Fibroblast of skin of left quadriceps (primary cell): ENCODE measurements around the gene PRSS2.
"Not testable (repeated sequence)": the region's sequence is repeated elsewhere in the genome, so short reads cannot be mapped to it uniquely, and the experiment has no call there.

Source experiments
- DNase-seq, 2 experiments: peaks; one replicate each; pipeline ENCODE4 v3.0.0-alpha.2; 2013; ENCODE audit warnings: low read depth in 2 of 2

PRSS2 gene

GRCh38 chr7:142770661-142771352, at the start of gene PRSS2:
Gene PRSS2 (plus strand): TSS chr7:142770970. CDS start chr7:142770983, 13 bp downstream.
- no peak for DNase-seq

GRCh38 chr7:142720986-142721385, 49.8 kb upstream of the PRSS2 start:
- no peak for DNase-seq

- DNase-seq, result no peak
Observed at GRCh38 chr7:142722248-142722794, 48.4 kb upstream of the PRSS2 start.

GRCh38 chr7:142733271-142733670, 37.5 kb upstream of the PRSS2 start:
- DNase-seq, result no peak

- no peak for DNase-seq
Observed at GRCh38 chr7:142739923-142740492, 30.8 kb upstream of the PRSS2 start.

GRCh38 chr7:142740786-142741185, 30.0 kb upstream of the PRSS2 start:
- no peak for DNase-seq

- not testable (repeated sequence) for DNase-seq
Observed at GRCh38 chr7:142741932-142742331, 28.8 kb upstream of the PRSS2 start.

- DNase-seq, result no peak
Observed at GRCh38 chr7:142745091-142745635, 25.6 kb upstream of the PRSS2 start.

GRCh38 chr7:142745745-142746144, 25.0 kb upstream of the PRSS2 start:
- no peak for DNase-seq

- DNase-seq, result no peak
Observed at GRCh38 chr7:142746264-142746663, 24.5 kb upstream of the PRSS2 start.

- not testable (repeated sequence) for DNase-seq
Observed at GRCh38 chr7:142748410-142748809, 22.4 kb upstream of the PRSS2 start.

GRCh38 chr7:142749218-142749993, 21.4 kb upstream of the PRSS2 start, which contains the start of gene PRSS1:
Gene PRSS1 (plus strand): TSS chr7:142749472. CDS start chr7:142749485, 13 bp downstream.
- DNase-seq, result no peak

- DNase-seq, result no peak
Observed at GRCh38 chr7:142750321-142750938, 20.3 kb upstream of the PRSS2 start.

GRCh38 chr7:142751526-142752175, 19.1 kb upstream of the PRSS2 start:
- not testable (repeated sequence) for DNase-seq

GRCh38 chr7:142752376-142753225, 18.2 kb upstream of the PRSS2 start:
- no peak for DNase-seq

- no peak for DNase-seq
Observed at GRCh38 chr7:142753366-142753765, 17.4 kb upstream of the PRSS2 start.

- not testable (repeated sequence) for DNase-seq
Observed at GRCh38 chr7:142753925-142754491, 16.8 kb upstream of the PRSS2 start.

- DNase-seq, result no peak
Observed at GRCh38 chr7:142754681-142755575, 15.8 kb upstream of the PRSS2 start.

- not testable (repeated sequence) for DNase-seq
Observed at GRCh38 chr7:142758312-142758711, 12.5 kb upstream of the PRSS2 start.
